HG03565 (cell line): ENCODE data around the gene GABRB2.
"Not testable (repeated sequence)": the region's sequence is repeated elsewhere in the genome, so short reads cannot be mapped to it uniquely, and the experiment has no call there.

ENCODE experiments used
- ATAC-seq: cut with Tn5 transposase; IDR thresholded peaks from one replicate; pipeline ENCODE4 v1.9.1; 2021; ENCODE audit warnings: mild to moderate bottlenecking, moderate library complexity; ENCODE audit not compliant: unreplicated experiment

Gene GABRB2

GRCh38 chr5:161256957-161257356 is 289.6 kb downstream of the GABRB2 start:
- no peak for ATAC-seq

GRCh38 chr5:161252955-161253354 is 293.6 kb downstream of the GABRB2 start:
- ATAC-seq = not testable (repeated sequence)

DNA sequence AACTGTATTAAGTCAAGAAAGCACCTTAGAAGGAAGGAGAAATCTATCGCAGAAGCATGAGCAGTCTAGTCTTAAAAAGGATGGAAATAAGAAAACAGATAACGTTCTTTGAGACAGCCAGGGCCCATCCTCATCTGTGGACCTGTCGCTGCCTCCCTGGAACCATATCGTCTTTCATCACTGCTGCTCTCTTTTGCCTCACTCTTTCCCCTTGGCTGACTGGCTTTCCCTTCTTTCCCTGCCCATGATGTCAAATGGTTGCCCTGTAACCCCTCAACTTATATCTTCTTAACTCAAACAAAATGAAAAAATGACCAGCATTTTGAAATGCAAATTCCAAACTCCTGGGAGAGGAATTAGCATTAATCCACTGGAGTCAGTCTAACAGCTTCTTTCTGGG is 299.8 kb downstream of the GABRB2 start:
- ATAC-seq = no peak

DNA sequence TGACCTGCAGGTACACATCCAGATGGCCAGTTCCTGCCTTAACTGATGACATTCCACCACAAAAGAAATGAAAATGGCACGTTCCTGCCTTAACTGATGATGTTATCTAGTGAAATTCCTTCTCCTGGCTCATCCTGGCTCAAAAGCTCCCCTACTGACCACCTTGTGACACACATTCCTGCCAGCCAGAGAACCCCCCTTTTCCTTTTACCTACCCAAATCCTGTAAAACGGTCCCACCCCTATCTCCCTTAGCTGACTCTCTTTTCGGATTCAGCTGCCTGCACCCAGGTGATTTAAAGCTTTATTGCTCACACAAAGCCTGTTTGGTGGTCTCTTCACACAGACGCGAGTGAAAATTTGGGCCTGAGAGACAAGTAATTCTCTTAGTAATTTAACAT is 300.7 kb downstream of the GABRB2 start:
- not testable (repeated sequence) for ATAC-seq
